ENCODE measurements around the gene PRCD. TPM values are rescaled to one million over a fixed set of nuclear protein-coding genes. Genes with fewer than 3 reads are reported as not detected.

PRCD gene
- total and polyA plus RNA-seq, 3 donors from 2014 or later: 3.2 to 4.6 (median 3.8) TPM

Small RNA genes lying within 50 kb of the gene (small RNA-seq; reads per million reads assigned to genes)
- gene SNORD1A (0 reads per million in 2 donors), gene SNORD1B (391 to 392 reads per million in 2 donors)

Other genes starting within 250 kb of the PRCD start
- gene QRICH2, start 231.8 kb upstream of the PRCD start, total RNA-seq: 10 to 100 TPM; 27.0 to 39.0 TPM
- 43.4 TPM for gene QRICH2, start 231.8 kb upstream of the PRCD start, polyA plus RNA-seq (ENCODE audit: insufficient read depth, low read depth, low replicate concordance)
- gene PRPSAP1, start 186.1 kb upstream of the PRCD start, total RNA-seq: 100 to 1,000 TPM; 132 to 152 TPM
- gene PRPSAP1, start 186.1 kb upstream of the PRCD start, polyA plus RNA-seq (ENCODE audit: insufficient read depth, low read depth, low replicate concordance): 184 TPM
- 10 to 100 TPM; 14.7 to 17.7 TPM for gene SPHK1, start 155.4 kb upstream of the PRCD start, total RNA-seq
- gene SPHK1, start 155.4 kb upstream of the PRCD start, polyA plus RNA-seq (ENCODE audit: insufficient read depth, low read depth, low replicate concordance): 8.0 TPM
- gene UBE2O, start 86.9 kb upstream of the PRCD start, total RNA-seq: 10 to 100 TPM; 56.6 to 58.0 TPM
- gene UBE2O, start 86.9 kb upstream of the PRCD start, polyA plus RNA-seq (ENCODE audit: insufficient read depth, low read depth, low replicate concordance): 40.6 TPM
- gene AANAT, start 72.4 kb upstream of the PRCD start, total RNA-seq: 1 to 10 TPM; 2.0 to 4.3 TPM
- gene AANAT, start 72.4 kb upstream of the PRCD start, polyA plus RNA-seq (ENCODE audit: insufficient read depth, low read depth, low replicate concordance): 4.4 TPM
- 10 to 100 TPM; 26.3 to 30.2 TPM for gene RHBDF2, start 38.6 kb upstream of the PRCD start, total RNA-seq
- 9.7 TPM for gene RHBDF2, start 38.6 kb upstream of the PRCD start, polyA plus RNA-seq (ENCODE audit: insufficient read depth, low read depth, low replicate concordance)
- gene CYGB, start 2.3 kb upstream of the PRCD start, total RNA-seq: 1 to 10 TPM; 3.4 to 7.2 TPM
- gene CYGB, start 2.3 kb upstream of the PRCD start, polyA plus RNA-seq (ENCODE audit: insufficient read depth, low read depth, low replicate concordance): 9.9 TPM
- gene ST6GALNAC2, start 45.8 kb downstream of the PRCD start, total RNA-seq: 10 to 100 TPM; 29.7 to 87.5 TPM
- gene ST6GALNAC2, start 45.8 kb downstream of the PRCD start, polyA plus RNA-seq (ENCODE audit: insufficient read depth, low read depth, low replicate concordance): 107 TPM
- gene ST6GALNAC1, start 103.7 kb downstream of the PRCD start, total RNA-seq: 10 to 100 TPM; 20.1 to 20.6 TPM
- gene ST6GALNAC1, start 103.7 kb downstream of the PRCD start, polyA plus RNA-seq (ENCODE audit: insufficient read depth, low read depth, low replicate concordance): 11.9 TPM
- gene MXRA7, start 170.9 kb downstream of the PRCD start, total RNA-seq: 100 to 1,000 TPM; 217 to 272 TPM
- gene MXRA7, start 170.9 kb downstream of the PRCD start, polyA plus RNA-seq (ENCODE audit: insufficient read depth, low read depth, low replicate concordance): 253 TPM
- 10 to 100 TPM; 31.7 to 40.5 TPM for gene JMJD6, start 186.6 kb downstream of the PRCD start, total RNA-seq
- 44.6 TPM for gene JMJD6, start 186.6 kb downstream of the PRCD start, polyA plus RNA-seq (ENCODE audit: insufficient read depth, low read depth, low replicate concordance)
- gene METTL23, start 186.8 kb downstream of the PRCD start, total RNA-seq: 10 to 100 TPM; 37.5 to 45.3 TPM
- gene METTL23, start 186.8 kb downstream of the PRCD start, polyA plus RNA-seq (ENCODE audit: insufficient read depth, low read depth, low replicate concordance): 122 TPM
- 100 to 1,000 TPM; 365 to 461 TPM for gene SRSF2, start 197.3 kb downstream of the PRCD start, total RNA-seq
- 196 TPM for gene SRSF2, start 197.3 kb downstream of the PRCD start, polyA plus RNA-seq (ENCODE audit: insufficient read depth, low read depth, low replicate concordance)
- gene MFSD11, start 198.1 kb downstream of the PRCD start, total RNA-seq: 100 to 1,000 TPM in 1 of 2 donors, 10 to 100 TPM in 1; 51.7 to 102 TPM
- 38.5 TPM for gene MFSD11, start 198.1 kb downstream of the PRCD start, polyA plus RNA-seq (ENCODE audit: insufficient read depth, low read depth, low replicate concordance)

All from testis (tissue), 3 donors.